ENCODE results near the gene SPECC1.
"Not testable (repeated sequence)": the region's sequence is repeated elsewhere in the genome, so short reads cannot be mapped to it uniquely, and the experiment has no call there.

The SPECC1 gene

DNA sequence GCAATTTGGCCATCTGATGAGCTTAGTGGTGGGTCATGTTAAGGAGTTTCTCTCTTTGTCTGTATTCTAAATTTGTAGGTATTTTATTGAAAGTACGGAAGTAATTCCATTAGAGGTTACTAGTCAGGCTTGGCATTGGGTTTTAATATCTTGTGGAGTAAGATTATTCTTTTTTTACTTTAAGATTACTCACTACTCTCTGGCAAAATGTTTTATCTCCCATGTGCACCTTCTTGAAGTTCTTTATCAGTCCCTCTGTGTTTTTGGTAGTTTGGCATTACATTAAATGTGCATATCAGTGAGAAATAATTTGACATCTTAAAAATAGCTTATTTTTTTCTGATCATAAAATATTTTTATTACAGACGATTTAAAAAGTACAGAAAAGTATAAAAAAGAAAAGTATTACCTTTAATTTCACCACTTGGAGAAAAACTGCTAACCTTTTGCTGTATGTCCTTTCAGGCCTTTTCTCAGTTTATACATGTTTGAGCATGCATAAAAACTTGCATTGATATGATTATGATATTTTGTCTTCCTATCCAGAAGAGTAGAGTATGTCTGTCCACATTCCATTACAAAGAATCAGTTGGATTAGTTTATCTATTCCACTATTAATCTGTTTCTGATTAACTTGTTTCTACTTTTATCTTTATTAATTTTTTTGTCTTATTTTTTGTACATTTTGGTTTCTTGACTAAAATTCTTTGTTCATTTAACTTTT, 198.3 kb downstream of the SPECC1 start:
- no peak for DNase-seq (ENCODE audit: low read depth in 2 of 2)

DNA sequence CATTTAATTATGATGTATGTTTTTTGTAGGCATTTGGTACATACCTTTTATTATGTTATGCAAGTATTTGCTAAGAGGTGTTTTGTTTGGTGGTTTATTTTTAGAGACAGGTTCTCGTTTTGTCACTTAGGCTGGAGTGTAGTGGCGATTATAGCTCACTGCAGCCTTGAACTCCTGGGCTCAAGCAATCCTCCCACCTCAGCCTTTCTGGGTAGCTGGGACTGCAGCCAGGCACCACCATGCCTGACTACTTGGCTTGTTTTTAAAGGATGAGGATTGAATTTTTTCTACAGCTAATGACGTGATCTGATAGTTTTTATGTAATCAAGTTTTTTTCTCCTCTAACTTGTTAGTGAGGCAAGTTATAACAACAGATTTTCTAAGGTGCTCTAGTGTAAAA, 199.6 kb downstream of the SPECC1 start:
- no peak for DNase-seq (ENCODE audit: low read depth in 2 of 2)

DNA sequence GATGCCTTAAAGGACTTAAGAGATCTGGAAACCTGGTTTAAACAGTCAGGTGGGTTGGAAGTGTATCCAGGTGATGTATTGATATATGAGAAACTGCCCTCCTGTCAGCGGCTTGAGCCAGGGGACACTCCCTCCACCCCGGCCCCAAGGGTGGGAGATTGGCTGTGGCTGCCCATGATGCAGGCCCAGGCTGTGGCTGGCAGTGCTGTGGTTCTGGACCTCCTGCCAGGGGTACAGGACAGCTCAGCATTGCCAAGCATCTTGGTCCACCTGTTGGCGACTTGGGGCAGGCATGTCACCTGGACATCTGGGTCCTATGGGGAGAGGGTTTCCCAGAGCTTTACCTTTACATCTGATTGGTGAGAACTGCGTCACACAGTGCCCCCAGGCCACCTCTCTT, 201.0 kb downstream of the SPECC1 start:
- no peak for DNase-seq (ENCODE audit: low read depth in 2 of 2)

DNA sequence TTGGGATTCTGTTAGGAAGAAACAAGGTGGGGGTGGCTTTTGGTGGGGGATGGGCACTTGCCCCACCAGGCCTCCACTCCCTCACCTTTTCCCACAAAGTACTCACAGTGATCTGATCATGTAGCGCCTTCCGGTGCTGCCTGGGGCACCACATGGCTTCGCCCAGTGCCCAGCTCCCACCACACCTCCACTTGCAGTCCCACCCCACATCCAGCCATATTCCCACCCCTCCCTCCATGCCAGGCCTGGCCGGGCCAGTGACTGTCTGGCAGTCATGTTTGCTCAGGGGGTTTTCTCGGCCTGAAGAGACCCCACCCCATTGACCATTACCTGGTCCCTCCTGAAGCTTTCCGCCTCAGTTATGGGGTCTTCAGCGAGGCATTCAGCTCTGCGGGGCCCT, 201.5 kb downstream of the SPECC1 start:
- no peak for DNase-seq (ENCODE audit: low read depth in 2 of 2)

DNA sequence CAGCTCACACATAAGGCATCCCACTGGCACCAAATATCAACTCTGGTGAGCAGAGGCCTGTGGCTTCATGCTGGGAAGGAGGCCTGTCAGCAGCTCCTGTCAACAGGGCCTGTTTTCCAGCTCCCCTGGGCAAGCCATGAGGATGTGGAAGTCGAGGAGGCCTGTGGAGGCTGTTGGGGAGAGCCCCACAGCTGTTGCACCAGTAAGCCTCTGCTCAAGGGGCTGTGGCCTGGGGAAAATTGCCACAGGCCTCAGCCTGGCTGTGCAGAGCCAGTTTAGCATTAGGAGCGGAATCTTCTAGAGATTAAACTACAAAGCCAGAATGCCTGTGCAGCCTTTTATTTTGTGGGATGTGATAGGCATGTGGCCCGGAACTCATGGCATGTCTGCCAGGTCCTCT, 202.1 kb downstream of the SPECC1 start:
- DNase-seq (ENCODE audit: low read depth in 2 of 2): no peak

DNA sequence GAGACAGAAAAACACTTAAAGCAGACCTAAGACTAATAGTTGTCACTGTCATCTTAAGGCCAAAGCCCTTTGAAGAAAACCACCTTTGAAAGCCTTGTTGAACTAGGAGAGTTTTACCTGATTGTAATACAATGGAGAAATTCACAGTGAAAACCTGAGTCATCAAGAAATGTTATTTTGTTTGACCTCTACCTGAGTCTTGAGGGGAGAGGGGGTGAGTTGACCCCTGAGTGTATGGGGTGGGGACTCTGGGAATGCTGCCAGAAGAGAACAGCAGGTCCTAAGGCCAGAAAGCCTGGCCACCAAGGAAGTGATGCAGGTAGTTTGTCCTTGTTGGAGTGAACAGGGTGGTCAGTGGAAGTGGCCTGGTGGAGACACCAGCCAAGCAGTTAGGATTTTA, 204.3 kb downstream of the SPECC1 start:
- DNase-seq (ENCODE audit: low read depth in 2 of 2): no peak

DNA sequence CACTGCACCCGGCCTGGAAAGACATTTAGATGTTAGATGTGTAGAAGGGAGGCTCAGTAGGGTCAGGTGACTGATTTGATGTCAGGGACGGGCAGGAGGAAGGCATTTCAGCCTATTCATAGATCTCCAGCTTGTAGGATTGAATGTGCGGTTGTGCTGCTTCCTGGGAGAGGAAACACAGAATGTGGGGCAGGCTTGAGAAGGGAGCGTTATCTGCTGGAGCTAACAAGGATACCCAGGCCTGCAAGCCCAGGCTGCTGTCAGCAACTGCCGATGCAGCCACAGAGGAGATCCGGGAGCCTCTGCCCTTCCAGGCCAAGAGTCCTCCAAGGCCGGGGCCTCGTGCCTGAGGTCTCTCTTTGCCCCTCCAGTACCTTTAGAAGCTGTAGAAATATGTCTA, 205.6 kb downstream of the SPECC1 start:
- no peak for DNase-seq (ENCODE audit: low read depth in 2 of 2)

DNA sequence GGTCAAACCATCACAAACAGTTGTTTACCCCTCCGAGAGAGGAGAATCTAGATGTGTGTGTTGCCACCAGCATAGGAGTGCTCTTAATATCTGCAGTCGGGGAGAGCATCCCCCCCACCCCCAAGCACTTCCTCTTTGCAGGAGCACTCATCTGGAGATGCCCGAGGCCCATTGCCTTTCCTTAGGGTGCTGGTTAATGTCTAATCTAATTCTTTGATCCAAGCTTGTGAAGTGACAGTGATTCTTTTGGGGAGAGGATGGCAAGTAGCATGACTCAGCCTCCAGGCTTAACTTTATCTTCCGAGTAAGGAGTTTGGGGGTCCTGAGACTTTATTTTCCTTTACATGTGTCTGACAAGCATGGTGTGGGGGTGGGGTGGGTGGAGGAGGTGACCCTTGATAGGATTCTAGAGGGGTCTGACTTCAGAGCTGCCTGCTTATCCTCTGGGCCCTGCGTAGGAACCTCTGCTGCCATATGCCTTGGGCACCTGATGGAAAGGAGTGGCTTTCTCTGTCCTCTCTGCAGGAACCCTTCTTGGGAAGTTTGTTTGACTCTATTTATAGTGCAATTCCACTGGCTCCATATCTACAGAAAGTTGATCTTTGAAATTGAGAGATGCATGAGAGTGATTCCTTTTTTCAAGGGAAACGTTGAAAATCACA, 207.1 kb downstream of the SPECC1 start:
- no peak for DNase-seq (ENCODE audit: low read depth in 2 of 2)

DNA sequence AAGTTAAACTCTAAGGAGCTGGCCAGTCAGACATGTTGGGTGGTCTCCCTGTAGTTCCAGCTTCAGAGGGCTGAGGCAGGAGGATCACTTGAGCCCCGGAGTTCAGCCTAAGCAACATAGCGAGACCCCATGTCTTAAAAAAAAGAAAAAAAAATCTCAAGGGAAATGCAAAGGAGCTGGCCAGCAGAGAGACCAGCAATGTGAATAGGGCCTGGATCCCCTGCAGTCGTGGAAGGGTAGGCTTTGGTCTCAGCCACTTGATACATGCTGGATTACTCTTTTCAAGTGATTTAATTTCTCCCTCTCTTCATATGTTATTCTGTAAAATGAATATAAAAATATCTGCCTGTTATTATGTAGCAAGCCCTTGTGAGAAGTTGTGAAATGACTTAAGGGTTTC, 207.7 kb downstream of the SPECC1 start:
- DNase-seq (ENCODE audit: low read depth in 2 of 2): no peak

DNA sequence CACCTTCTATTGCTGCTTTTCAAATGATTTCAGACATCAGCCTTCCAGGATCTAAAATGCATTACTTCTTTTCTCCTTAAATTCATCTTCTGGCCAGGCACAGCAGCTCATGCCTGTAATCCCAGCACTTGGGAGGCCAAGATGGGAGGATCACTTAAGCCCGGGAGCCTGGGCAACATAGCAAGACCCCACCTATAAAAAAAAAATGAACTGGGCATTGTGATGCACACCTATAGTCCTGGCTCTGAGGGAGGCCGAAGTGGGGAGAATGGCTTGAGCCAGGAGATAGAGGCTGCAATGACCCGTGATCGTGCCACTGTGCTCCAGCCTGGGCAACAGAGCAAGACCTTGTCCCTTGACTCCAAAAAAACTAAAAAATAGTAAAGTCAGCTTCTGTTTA, 208.5 kb downstream of the SPECC1 start:
- DNase-seq (ENCODE audit: low read depth in 2 of 2): no peak

DNA sequence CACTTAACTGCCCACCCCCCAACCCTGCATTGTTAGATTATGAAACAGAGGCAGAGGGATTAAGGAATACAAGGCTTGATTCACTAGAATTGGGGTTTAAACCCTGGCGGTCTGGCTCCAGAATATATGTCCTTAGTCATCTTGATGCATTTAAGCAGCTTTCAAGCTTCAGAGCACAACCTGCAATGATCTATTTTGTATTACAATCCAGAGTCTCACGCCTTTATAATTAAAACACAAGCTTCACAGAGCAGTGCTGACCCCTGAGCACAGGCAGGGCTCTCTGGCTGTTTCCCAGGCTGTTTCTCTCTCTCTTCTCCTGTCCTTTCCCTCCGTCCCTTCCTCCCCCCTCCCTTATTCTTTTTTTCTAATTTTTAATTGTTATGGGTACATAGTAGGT, 209.1 kb downstream of the SPECC1 start:
- no peak for DNase-seq (ENCODE audit: low read depth in 2 of 2)

DNA sequence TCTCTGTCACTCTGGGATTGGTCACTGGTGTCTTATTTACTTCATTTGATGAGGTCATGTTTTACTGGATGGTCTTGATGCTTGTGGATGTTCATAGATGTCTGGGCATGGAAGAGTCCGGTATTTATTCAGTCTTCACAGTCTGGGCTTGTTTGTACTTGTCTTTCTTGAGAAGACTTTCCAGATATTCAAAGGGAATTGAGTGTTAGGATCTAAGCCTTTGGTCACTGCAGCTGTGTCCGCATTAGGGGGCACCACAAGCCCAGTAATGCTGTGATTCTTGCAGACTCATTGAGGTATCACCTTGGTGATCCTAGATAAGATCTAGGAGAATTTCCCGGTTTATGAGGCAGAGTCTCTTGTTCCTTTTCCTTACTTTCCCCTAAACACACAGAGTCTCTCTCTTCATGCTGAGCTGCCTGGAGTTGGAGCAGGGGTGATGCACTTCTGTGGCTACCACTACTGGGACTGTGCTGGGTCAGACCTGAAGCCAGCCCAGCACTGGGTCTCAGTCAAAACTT, 214.7 kb downstream of the SPECC1 start:
- DNase-seq (ENCODE audit: low read depth in 2 of 2): no peak

DNA sequence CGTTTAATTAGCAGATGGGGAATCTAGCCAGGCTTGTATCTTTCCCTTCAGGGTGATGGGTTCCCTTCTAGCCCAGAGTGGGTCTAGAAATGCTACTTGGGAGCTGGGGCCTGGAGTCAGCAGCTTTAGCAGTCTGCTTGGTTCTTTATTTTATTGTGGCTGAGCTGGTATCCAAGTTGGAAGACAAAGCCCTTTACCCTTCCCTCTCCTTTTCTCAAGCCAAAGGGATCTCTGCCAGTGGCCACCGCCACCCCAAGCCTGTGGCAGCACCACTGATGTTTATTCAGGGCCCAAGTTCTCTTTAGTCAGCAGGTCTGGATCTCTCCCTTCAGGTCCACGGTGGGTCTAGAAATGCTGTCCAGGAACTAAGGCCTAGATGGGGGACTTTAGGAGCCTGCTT, 215.2 kb downstream of the SPECC1 start:
- no peak for DNase-seq (ENCODE audit: low read depth in 2 of 2)

DNA sequence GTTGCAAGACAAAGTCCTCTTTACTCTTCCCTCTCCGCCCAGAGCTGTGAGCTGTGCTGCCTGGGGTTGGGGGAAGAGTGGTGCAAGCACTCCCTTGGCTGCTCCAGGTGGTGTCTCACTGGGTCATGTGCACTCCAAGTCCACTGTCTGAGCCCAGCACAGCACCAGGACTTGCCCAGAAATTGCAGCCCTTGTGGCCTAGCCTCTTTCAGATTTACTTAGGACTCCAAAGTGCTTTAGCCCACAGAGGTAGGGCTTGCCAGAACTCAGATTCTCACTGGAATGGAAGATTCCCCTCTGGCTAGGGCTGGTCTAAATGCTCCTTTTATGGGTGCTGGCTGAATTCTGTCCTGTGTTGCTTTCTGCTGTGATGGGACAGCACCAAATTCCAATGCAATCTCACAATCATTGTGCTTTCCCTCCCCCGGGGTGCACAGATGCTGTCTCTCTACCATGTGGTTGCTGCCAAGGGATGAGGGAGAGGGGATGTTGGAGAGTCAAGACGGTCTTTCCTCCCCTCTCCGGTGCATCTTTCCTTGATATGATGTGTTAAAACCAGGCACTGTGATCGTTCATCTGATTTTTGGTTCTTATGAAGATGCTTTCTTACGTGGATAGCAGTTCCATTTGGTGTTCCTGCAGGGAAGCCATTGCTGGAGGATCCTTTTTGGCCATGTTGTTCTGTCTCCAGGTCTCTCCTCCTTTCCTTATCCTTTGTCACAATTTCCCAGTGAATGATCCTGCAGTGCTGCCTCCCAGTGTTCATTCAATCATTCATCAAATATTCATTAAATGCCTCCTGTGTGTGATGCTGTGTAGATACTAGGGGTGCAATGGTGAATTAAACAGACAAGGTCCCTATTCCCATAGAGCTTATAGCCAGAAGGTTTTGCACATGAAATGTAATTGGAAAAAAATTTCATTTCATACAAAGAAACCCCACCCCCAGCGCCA, 216.3 kb downstream of the SPECC1 start:
- no peak for DNase-seq (ENCODE audit: low read depth in 2 of 2)

DNA sequence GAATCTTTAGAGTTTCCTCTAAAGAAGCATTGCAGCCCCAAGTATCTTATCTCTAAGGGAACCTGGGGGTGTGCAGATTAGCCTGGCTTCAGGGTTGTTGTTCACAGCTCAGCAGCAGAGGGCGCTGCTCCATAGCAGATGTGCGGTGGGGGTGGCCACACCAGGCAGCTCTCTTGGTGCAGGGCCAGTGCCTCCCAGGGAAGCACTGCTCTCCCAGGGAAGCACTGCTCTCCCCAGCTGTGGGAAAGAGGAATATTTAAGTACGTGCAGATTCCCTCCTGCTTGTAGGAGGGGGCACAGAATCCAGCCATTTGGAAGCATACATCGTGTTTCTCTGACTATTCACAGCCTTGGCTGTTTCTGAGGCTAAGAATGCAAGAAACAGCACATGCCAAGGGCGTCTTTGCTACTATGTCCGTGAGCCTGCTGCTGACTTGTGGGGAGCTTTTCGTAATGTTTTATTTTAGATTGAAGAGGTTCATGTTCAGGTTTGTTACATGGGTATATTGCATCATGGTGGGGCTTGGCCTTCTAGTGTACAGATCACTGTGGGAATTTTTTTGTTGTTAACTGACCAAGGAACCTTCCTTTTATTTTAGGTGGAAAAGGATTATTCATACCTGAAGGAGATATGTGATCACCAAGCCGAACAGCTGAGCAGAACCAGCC, 217.8 kb downstream of the SPECC1 start:
- DNase-seq (ENCODE audit: low read depth in 2 of 2): peak; percentile 48 to 51

DNA sequence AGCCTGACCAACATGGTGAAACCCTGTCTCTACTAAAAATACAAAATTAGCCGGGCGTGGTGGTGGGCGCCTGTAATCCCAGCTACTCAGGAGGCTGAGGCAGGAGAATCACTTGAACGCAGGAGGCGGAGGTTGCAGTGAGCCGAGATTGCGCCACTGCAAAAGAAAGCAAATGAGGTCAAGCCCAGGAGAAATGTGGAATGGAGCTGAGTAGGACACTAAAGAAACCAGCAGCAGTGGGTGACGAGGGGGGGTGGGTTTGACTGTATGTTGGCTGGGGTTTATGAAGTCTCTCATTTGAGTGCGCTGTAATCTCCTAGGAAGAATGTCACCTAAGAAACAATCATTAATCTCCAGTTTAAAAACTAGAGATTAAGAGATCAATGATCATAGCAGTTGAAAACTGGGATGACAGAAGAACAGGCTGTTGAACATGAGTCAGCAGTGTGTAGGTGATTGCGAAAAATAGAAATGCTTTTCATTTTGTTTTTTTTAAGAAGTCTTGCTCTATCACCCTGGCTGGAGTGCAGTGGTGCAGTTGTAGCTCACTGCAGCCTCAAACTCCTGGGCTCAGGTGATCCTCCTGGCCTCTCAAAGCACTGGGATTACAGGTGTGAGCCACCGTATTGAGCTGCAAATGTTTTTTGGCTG, 218.7 kb downstream of the SPECC1 start:
- not testable (repeated sequence) for DNase-seq (ENCODE audit: low read depth in 2 of 2)

DNA sequence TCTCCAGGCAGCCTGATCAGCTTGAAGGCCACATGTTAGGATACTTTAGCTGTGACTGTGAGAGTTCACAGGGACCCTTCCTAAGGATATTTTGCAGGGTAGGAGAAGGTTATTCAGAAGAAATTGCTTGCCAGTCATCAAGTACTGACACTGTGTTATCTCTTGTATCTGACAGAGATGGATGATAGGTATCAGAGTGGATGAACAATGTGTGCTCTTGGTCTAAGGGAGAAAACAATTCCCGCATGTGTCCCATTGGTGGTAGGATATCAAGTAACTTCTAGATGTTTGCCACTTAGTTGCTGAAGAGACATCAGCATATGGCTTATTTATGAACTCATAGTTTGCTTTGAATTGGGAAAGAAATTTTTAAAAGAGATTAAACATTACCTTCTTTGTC, 219.3 kb downstream of the SPECC1 start:
- no peak for DNase-seq (ENCODE audit: low read depth in 2 of 2)

DNA sequence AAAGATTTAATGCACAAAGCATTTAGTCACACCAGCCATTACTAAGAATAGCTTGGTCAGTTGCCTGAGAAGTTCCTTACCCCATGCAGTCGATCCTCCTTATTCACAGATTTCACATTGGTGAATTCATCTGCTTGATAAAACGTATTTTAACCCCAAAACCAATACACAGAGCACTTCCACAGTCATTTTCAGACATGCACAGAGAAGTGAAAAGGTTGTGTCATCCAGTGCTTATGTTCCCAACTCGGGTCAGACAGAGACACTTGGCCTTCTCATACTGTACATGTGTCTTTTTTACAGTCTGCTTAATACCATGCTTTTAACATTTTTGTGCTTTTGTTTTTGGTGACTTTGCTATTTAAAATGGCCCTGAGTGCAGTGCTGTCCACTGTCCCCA, 219.7 kb downstream of the SPECC1 start:
- DNase-seq (ENCODE audit: low read depth in 2 of 2): no peak

DNA sequence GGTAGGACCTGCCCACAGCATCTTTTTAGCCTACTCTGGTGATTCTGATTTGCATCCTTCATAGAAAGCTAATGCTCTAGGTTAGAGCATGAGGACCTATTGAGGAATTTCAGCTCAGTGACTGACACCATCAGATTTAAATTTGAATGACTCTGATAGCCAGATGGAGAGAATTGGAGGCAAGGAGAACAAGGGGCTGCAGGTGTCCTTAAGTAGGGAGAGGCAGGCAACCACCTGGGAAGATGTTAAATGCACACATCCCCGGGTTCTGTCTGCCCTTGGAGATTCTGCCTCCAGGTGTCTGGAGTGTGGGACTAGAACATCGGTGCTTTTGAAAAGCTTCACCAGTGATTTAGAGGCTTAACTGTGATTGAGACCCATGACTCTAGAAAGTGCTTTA, 221.8 kb downstream of the SPECC1 start:
- no peak for DNase-seq (ENCODE audit: low read depth in 2 of 2)

DNA sequence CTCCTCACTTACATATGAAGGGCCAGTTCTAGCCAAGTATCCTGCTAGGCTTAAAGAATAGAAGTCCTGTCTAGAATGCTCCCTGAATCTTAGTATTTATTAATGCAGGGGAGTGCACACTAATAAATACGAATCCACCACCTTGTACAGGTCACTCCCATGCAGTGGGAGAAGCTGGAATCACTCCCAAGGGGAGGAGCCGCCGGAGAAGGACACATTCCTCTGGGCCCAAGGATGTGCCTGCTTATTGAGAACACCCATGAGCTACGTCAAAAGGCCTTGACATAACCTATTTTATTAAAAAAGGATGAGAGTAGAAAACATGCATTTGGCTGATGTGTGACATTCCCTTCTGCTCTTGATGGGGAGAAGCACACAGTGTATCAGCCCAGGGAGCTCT, 223.5 kb downstream of the SPECC1 start:
- DNase-seq (ENCODE audit: low read depth in 2 of 2): no peak

DNA sequence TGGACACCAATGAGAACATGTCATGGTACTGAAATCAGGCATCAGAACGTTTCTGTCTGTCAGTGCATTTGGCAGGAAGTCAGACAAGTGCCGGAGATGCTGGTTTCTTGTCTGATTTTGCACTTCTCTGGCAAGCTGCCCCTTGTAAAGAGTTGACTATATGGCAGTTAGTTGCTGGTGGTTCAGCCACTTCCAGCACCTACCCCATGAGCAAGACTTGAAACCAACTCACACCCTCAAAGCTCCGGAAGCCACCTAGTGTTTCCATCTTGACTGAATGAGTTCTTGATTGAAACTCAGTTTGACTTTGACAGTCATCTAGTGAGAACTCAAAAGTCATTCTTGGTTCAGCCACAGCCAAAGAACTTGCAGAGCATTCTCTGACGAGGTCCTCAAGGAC, 225.1 kb downstream of the SPECC1 start:
- peak; percentile 55 to 60 for DNase-seq (ENCODE audit: low read depth in 2 of 2)

Data from stimulated activated CD8-positive, alpha-beta memory T cell treated with anti-CD3 and anti-CD28 coated beads, Interleukin-15, amount 100 ng/mL, for 48 hours (primary cell).